NT2/D1 (cell line): ENCODE data around the gene CRAT.

ENCODE experiments used
- DNase-seq: peaks from one replicate; pipeline ENCODE4 v3.0.0-alpha.2; 2011; ENCODE audit warnings: low read depth, low spot score
- H3K27me3 ChIP-seq: 2 replicates; pipeline ENCODE4 v1.6.0; 2011; ENCODE audit warnings: mild to moderate bottlenecking; ENCODE audit not compliant: insufficient read length, insufficient read depth
- H3K36me3 ChIP-seq: 2 replicates; pipeline ENCODE4 v1.6.1; 2011; ENCODE audit warnings: mild to moderate bottlenecking, low read length, mixed read lengths; ENCODE audit not compliant: insufficient read depth, insufficient read length
- H3K4me1 ChIP-seq: 2 replicates; pipeline ENCODE4 v1.5.1; 2011; ENCODE audit not compliant: insufficient read depth, insufficient read length
- H3K4me3 ChIP-seq: 2 replicates; pipeline ENCODE4 v1.5.1; 2011; ENCODE audit warnings: low read depth; ENCODE audit not compliant: insufficient read length
- H3K9ac ChIP-seq: 2 replicates; pipeline ENCODE4 v1.6.0; 2011; ENCODE audit warnings: low read depth; ENCODE audit not compliant: insufficient read length
- H3K9me3 ChIP-seq: 2 replicates; pipeline ENCODE4 v1.5.1; 2011; ENCODE audit warnings: mild to moderate bottlenecking, low read length; ENCODE audit not compliant: insufficient read depth
- SUZ12 ChIP-seq: IDR thresholded peaks from 2 replicates; pipeline ENCODE4 v1.6.1; 2011; ENCODE audit not compliant: insufficient read length, insufficient read depth; ENCODE audit errors: extremely low read depth
- YY1 ChIP-seq: IDR thresholded peaks from 2 replicates; pipeline ENCODE4 v1.6.1; 2011; ENCODE audit not compliant: insufficient read length, insufficient read depth
- ZNF274 ChIP-seq: IDR thresholded peaks from 2 replicates; pipeline ENCODE4 v1.6.1; 2011; ENCODE audit warnings: mild to moderate bottlenecking, low read depth, low read length

The CRAT gene

GRCh38 chr9:129148463-129149204 is 38.0 kb upstream of the CRAT start:
- TF ChIP-seq SUZ12 (no peak), YY1 (no peak), ZNF274 (no peak)
- DNase-seq: no peak
- Histone ChIP-seq H3K4me1 (peaks cover 21% of the 10 kb centered on the region), H3K4me3 (no peak overlapping the region), H3K27me3 (no peaks in the 10 kb centered on the region), H3K36me3 (peaks cover 68% of the 10 kb centered on the region), H3K9me3 (no peaks in the 10 kb centered on the region), H3K9ac (peak overlapping the region; percentile 26)

GRCh38 chr9:129146441-129146941 is 35.9 kb upstream of the CRAT start:
- TF ChIP-seq ZNF274 (no peak), YY1 (no peak), SUZ12 (no peak)
- no peak for DNase-seq
- H3K9ac ChIP-seq: peak overlapping the region; percentile 89
- peaks cover 73% of the 10 kb centered on the region for H3K36me3 ChIP-seq
- H3K4me3 ChIP-seq: no peak overlapping the region
- peaks cover 34% of the 10 kb centered on the region for H3K4me1 ChIP-seq
- H3K9me3 ChIP-seq: no peaks in the 10 kb centered on the region
- no peaks in the 10 kb centered on the region for H3K27me3 ChIP-seq

- peak; percentile 92 for DNase-seq
- Histone ChIP-seq H3K36me3 (peaks cover 69% of the 10 kb centered on the region), H3K4me1 (peaks cover 37% of the 10 kb centered on the region), H3K9ac (peak overlapping the region; percentile 89), H3K9me3 (no peaks in the 10 kb centered on the region), H3K27me3 (no peaks in the 10 kb centered on the region), H3K4me3 (no peak overlapping the region)
- no peak for TF ChIP-seq SUZ12
- no peak for TF ChIP-seq ZNF274
- TF ChIP-seq YY1: no peak
Measured at GRCh38 chr9:129145841-129146292, 35.3 kb upstream of the CRAT start.

- peaks cover 39% of the 10 kb centered on the region for H3K4me1 ChIP-seq
- DNase-seq: no peak
Measured at GRCh38 chr9:129145316-129145715, 34.7 kb upstream of the CRAT start.

GRCh38 chr9:129143031-129143927 is 32.7 kb upstream of the CRAT start:
- DNase-seq: no peak
- peak overlapping the region; percentile 62 for H3K9ac ChIP-seq
- peaks cover 53% of the 10 kb centered on the region for H3K36me3 ChIP-seq
- H3K4me1 ChIP-seq: peaks cover 45% of the 10 kb centered on the region
- no peak overlapping the region for H3K4me3 ChIP-seq
- TF ChIP-seq SUZ12 (no peak), YY1 (no peak), ZNF274 (no peak)
- no peaks in the 10 kb centered on the region for H3K9me3 ChIP-seq
- no peaks in the 10 kb centered on the region for H3K27me3 ChIP-seq

More at GRCh38 chr9:129145316-129145715, 34.7 kb upstream of the CRAT start:
- no peak overlapping the region for H3K4me3 ChIP-seq
- peak overlapping the region; percentile 68 for H3K9ac ChIP-seq
- TF ChIP-seq SUZ12 (no peak), ZNF274 (no peak)
- H3K36me3 ChIP-seq: peaks cover 64% of the 10 kb centered on the region
- no peaks in the 10 kb centered on the region for H3K9me3 ChIP-seq
- no peaks in the 10 kb centered on the region for H3K27me3 ChIP-seq

- peak overlapping the region; percentile 62 for H3K9ac ChIP-seq
- H3K9me3 ChIP-seq: no peaks in the 10 kb centered on the region
- peaks cover 54% of the 10 kb centered on the region for H3K36me3 ChIP-seq
- DNase-seq: no peak
- TF ChIP-seq SUZ12: no peak
- TF ChIP-seq YY1: no peak
- TF ChIP-seq ZNF274: no peak
- H3K4me3 ChIP-seq: no peak overlapping the region
- H3K27me3 ChIP-seq: no peaks in the 10 kb centered on the region
- peaks cover 45% of the 10 kb centered on the region for H3K4me1 ChIP-seq
Measured at GRCh38 chr9:129142138-129142935, 31.7 kb upstream of the CRAT start.
